ENCODE results near the gene ANAPC16.
"Not testable (repeated sequence)": the region's sequence is repeated elsewhere in the genome, so short reads cannot be mapped to it uniquely, and the experiment has no call there.

Gene ANAPC16

DNA sequence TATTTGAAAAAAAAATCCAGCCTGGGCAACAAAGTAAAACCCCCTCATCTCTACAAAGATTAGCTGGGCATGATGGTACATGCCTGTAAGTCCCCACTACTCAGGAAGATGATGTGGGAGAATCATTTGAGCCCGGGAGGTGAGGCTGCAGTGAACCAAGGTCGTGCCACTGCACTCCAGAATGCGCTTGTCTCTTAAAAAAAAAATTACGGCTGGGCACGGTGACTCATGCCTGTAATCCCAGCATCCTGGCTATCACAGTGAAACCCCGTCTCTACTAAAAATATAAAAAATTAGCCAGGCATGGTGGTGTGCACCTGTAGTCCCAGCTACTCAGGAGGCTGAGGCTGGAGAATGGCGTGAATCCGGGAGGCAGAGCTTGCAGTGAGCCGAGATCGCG, 4.4 kb upstream of the ANAPC16 start:
- in situ Hi-C loops (cut with MboI; ENCODE audit: low sequenced_read_pairs): not testable (repeated sequence)

DNA sequence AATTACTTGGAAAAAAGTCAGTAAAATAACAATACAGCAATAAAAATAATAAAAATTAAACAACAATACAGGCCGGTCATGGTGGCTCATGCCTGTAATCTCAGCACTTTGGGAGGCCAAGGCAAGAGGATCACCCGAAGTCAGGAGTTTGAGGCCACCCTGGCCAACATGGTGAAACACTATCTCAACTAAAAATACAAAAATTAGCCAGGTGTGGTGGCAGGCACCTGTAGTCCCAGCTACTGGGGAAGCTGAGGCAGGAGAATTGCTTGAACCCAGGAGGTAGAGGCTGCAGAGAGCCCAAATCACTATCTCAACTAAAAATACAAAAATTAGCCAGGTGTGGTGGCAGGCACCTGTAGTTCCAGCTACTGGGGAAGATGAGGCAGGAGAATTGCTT, 4.0 kb upstream of the ANAPC16 start:
- in situ Hi-C loops (cut with MboI; ENCODE audit: low sequenced_read_pairs): not testable (repeated sequence)

- in situ Hi-C loops (cut with MboI; ENCODE audit: low sequenced_read_pairs): no loop called here
Measured at GRCh38 chr10:72218325-72218724, 2.5 kb downstream of the ANAPC16 start.

GRCh38 chr10:72218726-72219125, 2.9 kb downstream of the ANAPC16 start:
- in situ Hi-C loops (cut with MboI; ENCODE audit: low sequenced_read_pairs): no loop called here

GRCh38 chr10:72219235-72219814, 3.5 kb downstream of the ANAPC16 start:
- in situ Hi-C loops (cut with MboI; ENCODE audit: low sequenced_read_pairs): no loop called here

DNA sequence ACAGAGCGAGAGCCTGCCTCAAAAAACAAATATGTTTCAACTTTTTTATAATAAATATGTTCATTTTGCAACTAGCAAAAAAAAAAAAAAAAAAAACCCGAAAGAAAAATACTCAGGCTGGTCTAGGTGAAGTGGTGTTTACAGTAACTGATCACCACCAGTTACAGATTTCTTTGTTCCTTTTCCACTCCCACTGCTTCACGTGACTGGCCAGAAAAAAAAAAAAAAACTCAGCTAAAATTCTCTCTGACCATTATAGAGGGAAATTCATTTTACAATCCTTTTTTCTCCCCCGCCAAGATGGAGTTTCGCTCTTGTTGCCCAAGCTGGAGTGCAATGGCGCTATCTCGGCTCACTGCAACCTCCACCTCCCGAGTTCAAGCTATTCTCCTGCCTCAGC, 4.8 kb downstream of the ANAPC16 start:
- in situ Hi-C loops (cut with MboI; ENCODE audit: low sequenced_read_pairs): no loop called here

- in situ Hi-C loops (cut with MboI; ENCODE audit: low sequenced_read_pairs): no loop called here
Measured at GRCh38 chr10:72221278-72221677, 5.5 kb downstream of the ANAPC16 start.

DNA sequence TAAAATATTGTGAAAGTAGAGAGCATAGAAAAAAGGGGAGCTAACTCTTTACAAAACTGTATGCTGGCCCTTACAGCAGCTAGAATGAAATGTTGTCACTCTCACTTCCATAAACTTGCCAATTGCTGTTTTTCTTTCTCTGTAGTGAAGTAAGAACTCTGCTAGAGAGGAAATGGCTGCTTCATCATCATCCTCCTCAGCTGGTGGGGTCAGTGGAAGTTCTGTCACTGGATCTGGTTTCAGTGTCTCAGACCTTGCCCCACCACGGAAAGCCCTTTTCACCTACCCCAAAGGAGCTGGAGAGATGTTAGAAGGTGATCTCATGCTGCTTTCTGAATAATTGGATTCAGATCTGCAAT, 7.9 kb downstream of the ANAPC16 start:
- in situ Hi-C loops (cut with MboI; ENCODE audit: low sequenced_read_pairs): no loop called here

DNA sequence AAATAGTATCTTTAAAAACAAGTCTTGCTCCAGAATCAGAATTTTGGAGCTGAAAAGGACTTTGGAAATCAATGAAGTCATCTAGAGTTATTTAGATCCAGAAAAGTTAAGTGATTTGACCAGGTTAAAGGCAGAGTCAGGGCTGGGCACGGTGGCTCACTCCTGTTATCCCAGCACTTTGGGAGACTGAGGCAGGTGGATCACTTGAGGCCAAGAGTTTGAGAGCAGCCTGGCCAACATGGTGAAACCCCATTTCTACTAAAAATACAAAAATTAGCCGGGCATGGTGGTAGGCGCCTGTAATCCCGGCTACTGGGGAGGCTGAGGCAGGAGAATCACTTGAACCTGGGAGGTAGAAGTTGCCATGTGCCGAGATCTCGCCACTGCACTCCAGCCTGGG, 8.4 kb downstream of the ANAPC16 start:
- in situ Hi-C loops (cut with MboI; ENCODE audit: low sequenced_read_pairs): not testable (repeated sequence)

GRCh38 chr10:72226418-72227027, 10.7 kb downstream of the ANAPC16 start:
- in situ Hi-C loops (cut with MboI; ENCODE audit: low sequenced_read_pairs): no loop called here

GRCh38 chr10:72227826-72228225, 12.0 kb downstream of the ANAPC16 start:
- in situ Hi-C loops (cut with MboI; ENCODE audit: low sequenced_read_pairs): no loop called here

- in situ Hi-C loops (cut with MboI; ENCODE audit: low sequenced_read_pairs): no loop called here
Measured at GRCh38 chr10:72228318-72228751, 12.5 kb downstream of the ANAPC16 start.

DNA sequence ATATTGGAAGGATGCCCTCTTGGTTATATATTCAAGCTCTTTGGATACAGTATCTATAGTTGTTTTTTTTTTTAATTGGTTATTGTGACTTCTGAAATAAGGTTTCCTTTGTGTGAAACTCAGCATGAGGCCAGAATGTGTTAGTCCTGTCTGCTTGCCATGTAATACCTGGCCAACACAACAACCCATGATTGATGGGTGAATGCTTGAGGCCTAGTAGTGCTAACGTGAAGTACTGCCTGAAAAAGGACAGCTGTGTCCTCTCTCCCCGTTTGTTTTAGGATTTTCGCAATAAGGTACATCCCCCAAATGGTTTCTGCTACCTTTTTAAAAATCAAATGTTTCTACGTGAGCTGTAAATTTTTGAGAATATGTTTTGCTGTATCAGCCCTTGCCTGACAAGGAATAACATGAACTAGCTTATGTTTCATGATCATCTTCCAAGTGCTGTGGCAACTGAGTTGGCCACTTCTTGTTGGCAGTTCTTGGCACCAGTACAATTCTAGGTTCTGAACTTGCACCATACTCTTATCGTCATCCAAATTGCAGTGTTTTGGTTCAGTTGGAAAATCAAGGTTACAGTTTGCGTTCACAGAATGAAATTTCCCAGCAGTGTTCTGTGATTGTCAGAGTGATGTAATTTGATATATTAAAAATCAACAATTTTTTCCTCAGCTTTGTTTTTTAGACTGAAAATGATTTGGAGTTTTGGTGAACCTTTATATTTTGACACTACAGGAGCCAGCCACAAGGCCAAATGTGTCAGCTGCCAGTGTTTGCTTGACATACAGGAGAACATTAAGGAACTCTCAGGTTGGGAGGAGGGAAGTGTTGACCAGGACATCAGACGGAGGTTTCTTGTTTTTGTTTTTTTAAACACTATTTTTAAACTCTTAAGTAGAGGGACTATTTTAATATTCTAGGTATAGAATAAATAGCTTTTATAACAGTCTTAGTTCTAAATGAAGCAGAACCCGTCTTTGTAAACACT, 13.7 kb downstream of the ANAPC16 start:
- in situ Hi-C loops (cut with MboI; ENCODE audit: low sequenced_read_pairs): no loop called here

- in situ Hi-C loops (cut with MboI; ENCODE audit: low sequenced_read_pairs): no loop called here
Measured at GRCh38 chr10:72233621-72234020, 17.8 kb downstream of the ANAPC16 start.

DNA sequence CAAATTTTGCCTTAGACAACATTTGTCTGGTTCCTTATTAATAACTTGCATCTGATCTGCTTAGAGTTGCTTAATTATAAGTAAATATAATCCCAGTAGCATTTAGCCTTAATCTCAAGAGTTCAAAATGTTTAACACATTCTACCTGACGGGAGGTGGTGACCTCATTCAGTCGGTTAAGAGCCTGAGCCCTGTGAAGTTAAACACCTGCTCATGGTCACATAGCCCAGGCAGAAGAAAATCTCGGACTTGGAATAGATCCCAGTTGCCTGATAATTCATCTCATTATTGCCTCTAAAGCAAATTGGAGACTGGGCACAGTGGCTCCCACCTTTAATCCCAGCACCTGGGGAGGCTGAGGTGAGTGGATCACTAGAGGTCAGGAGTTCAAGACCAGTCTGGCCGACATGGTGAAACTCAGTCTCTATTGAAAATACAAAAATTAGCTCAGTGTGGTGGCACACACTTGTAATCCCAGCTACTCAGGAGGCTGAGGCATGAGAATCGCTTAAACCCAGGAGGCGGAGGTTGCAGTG, 18.8 kb downstream of the ANAPC16 start:
- in situ Hi-C loops (cut with MboI; ENCODE audit: low sequenced_read_pairs): no loop called here

- in situ Hi-C loops (cut with MboI; ENCODE audit: low sequenced_read_pairs): no loop called here
Measured at GRCh38 chr10:72235544-72236279, 19.9 kb downstream of the ANAPC16 start.

GRCh38 chr10:72238392-72239175, 22.8 kb downstream of the ANAPC16 start:
- in situ Hi-C loops (cut with MboI; ENCODE audit: low sequenced_read_pairs): no loop called here

- in situ Hi-C loops (cut with MboI; ENCODE audit: low sequenced_read_pairs): no loop called here
Measured at GRCh38 chr10:72239409-72239808, 23.6 kb downstream of the ANAPC16 start.

DNA sequence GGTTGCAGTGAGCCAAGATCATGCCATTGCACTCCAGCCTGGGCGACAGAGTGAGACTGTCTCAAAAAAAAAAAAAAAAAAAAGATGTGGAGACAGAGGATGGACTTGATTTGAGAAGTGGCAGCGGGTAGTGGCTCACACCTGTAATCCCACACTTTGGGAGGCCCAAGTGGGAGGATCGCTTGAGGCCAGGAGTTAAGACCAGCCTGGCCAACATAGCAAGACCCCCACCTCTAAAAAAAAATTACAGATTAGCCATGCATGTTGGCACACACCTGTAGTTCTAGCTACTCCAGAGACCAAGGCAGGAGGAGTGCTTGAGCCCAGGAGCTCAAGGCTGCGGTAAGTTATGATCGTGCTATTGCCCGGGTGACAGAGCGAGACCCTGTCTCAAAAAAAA, 24.6 kb downstream of the ANAPC16 start:
- in situ Hi-C loops (cut with MboI; ENCODE audit: low sequenced_read_pairs): no loop called here

DNA sequence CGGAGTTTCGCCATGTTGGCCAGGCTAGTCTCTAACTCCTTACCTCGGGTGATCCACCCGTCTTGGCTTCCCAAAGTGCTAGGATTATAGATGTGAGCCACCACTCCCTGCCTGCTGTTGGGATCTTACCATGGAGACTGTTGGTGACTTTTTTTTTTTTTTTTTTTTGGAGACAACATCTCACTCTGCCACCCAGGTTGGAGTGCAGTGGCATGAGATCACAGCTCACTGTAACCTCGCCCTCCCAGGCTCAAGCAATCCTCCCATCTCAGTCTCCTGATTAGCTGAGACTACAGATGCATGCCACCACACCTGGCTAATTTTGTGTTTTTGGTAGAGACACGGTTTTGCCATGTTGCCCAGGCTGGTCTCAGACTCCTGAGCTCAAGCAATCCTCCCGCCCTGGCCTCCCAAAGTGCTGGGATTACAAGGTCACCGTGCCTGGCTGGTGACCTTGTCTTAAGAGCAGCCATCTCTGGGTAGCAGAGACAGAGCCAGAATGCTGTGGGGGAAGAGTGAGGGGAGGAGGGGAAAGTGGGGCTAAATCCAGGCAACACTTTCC, 26.0 kb downstream of the ANAPC16 start:
- in situ Hi-C loops (cut with MboI; ENCODE audit: low sequenced_read_pairs): no loop called here
